Ishikawa (cell line): Measurements from ENCODE around the gene SPDYE4.
A peak's percentile ranks its signal among the peaks of the same experiment; 100 is the strongest.

Experiments used
- CEBPB ChIP-seq: IDR thresholded peaks from 2 replicates; pipeline ENCODE4 v1.6.1; 2012
- CREB1 ChIP-seq: IDR thresholded peaks from 2 replicates; pipeline ENCODE4 v1.6.1; 2012; ENCODE audit warnings: low read depth
- EGR1 ChIP-seq: IDR thresholded peaks from 2 replicates; pipeline ENCODE4 v1.6.1; 2012
- EP300 ChIP-seq: IDR thresholded peaks from 2 replicates; pipeline ENCODE4 v1.6.1; 2012; ENCODE audit warnings: borderline replicate concordance
- FOXM1 ChIP-seq: IDR thresholded peaks from 2 replicates; pipeline ENCODE4 v1.6.1; 2012; ENCODE audit warnings: low read depth, borderline replicate concordance
- MAX ChIP-seq: IDR thresholded peaks from 2 replicates; pipeline ENCODE4 v1.6.1; 2012
- NFIC ChIP-seq: IDR thresholded peaks from 2 replicates; pipeline ENCODE4 v1.6.1; 2012
- RAD21 ChIP-seq: IDR thresholded peaks from 2 replicates; pipeline ENCODE4 v1.6.1; 2012; ENCODE audit warnings: low read depth
- REST ChIP-seq: IDR thresholded peaks from 2 replicates; pipeline ENCODE4 v1.6.1; 2012; ENCODE audit warnings: low read depth, mild to moderate bottlenecking
- TAF1 ChIP-seq: IDR thresholded peaks from 2 replicates; pipeline ENCODE4 v1.6.1; 2012; ENCODE audit warnings: low read depth, mild to moderate bottlenecking
- TCF12 ChIP-seq: IDR thresholded peaks from 2 replicates; pipeline ENCODE4 v1.6.1; 2012; ENCODE audit warnings: low read depth
- TEAD4 ChIP-seq: IDR thresholded peaks from 2 replicates; pipeline ENCODE4 v1.6.1; 2012
- USF1 ChIP-seq: IDR thresholded peaks from 2 replicates; pipeline ENCODE4 v1.6.1; 2012
- YY1 ChIP-seq: IDR thresholded peaks from 2 replicates; pipeline ENCODE4 v1.6.1; 2012; ENCODE audit warnings: low read depth
- ZBTB7A ChIP-seq: IDR thresholded peaks from 2 replicates; pipeline ENCODE4 v1.6.1; 2012; ENCODE audit warnings: low read depth

The SPDYE4 gene

DNA sequence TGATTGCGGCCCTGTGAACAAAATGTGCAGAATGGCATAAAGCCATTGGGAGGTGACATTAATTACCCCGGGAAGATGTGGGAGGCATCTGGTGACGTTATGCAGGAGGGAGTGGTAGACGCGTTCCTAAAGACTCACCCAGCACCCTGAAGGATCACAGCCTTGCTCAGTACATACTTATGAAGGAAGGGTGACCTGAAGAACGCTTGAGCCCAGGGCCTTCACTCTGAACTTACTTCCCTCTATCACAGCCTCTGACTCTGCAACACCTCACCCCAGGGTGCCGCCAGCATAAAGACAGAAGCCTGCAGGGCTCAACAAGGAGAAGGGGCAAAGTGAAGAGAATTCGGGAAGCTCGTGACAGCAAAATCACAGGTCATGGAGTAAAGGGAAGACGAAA lies 31.4 kb upstream of the SPDYE4 start:
- TF ChIP-seq NFIC (no peak), REST (no peak), RAD21 (no peak), TEAD4 (no peak), USF1 (no peak), YY1 (no peak), CREB1 (no peak), TCF12 (no peak), EP300 (no peak), TAF1 (no peak), EGR1 (no peak)

DNA sequence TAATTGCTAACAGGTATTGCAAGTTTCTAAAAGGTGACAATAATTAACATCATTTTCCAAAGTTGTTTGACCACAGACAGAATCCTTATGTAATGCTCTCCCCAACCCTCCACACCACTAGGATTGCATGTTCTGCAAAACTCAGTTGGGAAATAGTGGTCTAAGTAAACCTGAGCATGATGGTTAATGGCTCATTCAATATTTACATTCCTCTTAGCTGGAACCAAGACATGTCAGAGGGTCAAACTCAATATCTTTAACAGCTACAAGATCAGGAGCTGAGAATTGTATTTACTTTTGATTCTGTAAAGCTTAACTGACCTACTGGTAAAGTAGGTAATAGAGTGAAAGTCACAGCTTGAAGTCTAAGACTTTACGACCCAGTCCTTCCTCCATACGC lies 30.7 kb upstream of the SPDYE4 start:
- TF ChIP-seq FOXM1: no peak
- no peak for TF ChIP-seq CREB1
- no peak for TF ChIP-seq YY1
- no peak for TF ChIP-seq TCF12
- no peak for TF ChIP-seq USF1
- no peak for TF ChIP-seq REST
- TF ChIP-seq EGR1: no peak
- no peak for TF ChIP-seq TEAD4
- no peak for TF ChIP-seq CEBPB
- no peak for TF ChIP-seq EP300

GRCh38 chr17:8785547-8786413 lies 27.4 kb upstream of the SPDYE4 start:
- TF ChIP-seq RAD21 (peak; percentile 90), ZBTB7A (no peak)

DNA sequence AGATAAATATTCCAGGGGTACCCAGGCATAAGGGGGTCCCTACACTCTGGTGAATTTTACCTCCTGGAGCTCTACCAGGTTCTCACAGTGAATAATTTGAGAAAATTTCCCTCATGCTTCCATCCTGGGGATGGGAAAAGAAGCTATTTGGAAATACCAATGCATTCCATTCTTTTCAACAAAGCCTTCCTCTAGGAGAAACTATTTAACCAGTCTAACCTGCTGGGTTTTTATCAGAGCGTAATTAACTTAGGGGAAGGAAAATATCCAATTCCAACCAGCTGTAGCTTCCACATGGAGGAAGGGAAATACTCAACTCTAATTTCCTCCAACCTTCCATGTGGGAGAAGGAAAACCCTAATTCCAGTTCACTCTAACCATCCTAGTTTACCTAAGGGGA lies 23.8 kb upstream of the SPDYE4 start:
- TF ChIP-seq TEAD4 (no peak), CREB1 (no peak), MAX (no peak)

DNA sequence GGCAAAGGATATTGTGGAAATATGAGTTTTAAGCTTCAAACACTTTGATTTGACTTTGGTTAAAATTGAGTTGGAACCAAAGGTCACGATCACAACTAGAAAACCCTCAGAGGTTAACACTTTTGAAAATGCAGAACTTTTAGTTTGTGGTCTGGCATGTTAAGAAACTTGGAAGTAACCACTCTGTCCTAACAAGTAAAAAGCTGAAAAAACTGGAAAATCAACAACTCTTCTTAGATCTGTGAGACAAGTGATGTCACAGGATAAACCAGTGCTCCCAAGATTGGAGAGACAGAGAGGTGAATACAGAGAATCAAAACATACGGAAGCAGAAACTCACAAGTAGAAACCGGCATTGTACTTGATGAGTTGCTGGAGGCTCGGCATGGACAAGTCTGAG lies 23.4 kb upstream of the SPDYE4 start:
- TF ChIP-seq CREB1 (no peak), MAX (no peak), REST (no peak), RAD21 (no peak), YY1 (no peak), EP300 (no peak), TCF12 (no peak), NFIC (no peak), TAF1 (no peak), CEBPB (no peak), FOXM1 (no peak), EGR1 (no peak), TEAD4 (no peak), ZBTB7A (no peak), USF1 (no peak)
